Subcutaneous abdominal adipose tissue (tissue), 5 donors: ENCODE measurements around the gene AHDC1.

Experiments used
- H3K27ac ChIP-seq: one replicate; pipeline ENCODE4 v1.7.0; 2013; ENCODE audit warnings: low read depth, mild to moderate bottlenecking, inconsistent platforms, low read length, moderate library complexity
- H3K27me3 ChIP-seq, 5 donors: one replicate each; pipeline ENCODE4 v1.7.0; 2013; ENCODE audit warnings: low read length in 5 of 5, inconsistent platforms in 1 of 5; ENCODE audit not compliant: control insufficient read depth in 5 of 5, insufficient read depth in 4 of 5
- H3K36me3 ChIP-seq, 5 donors: one replicate each; pipeline ENCODE4 v1.7.0; 2013; ENCODE audit warnings: low read length in 5 of 5; ENCODE audit not compliant: control insufficient read depth in 5 of 5, insufficient read depth in 5 of 5
- H3K4me1 ChIP-seq, 5 donors: one replicate each; pipeline ENCODE4 v1.7.0; 2013; ENCODE audit warnings: low read length in 5 of 5, mild to moderate bottlenecking in 3 of 5, moderate library complexity in 1 of 5; ENCODE audit not compliant: control insufficient read depth in 5 of 5, insufficient read depth in 5 of 5
- H3K4me3 ChIP-seq, 5 donors: one replicate each; pipeline ENCODE4 v1.7.0; 2013; ENCODE audit warnings: low read length in 5 of 5, low read depth in 1 of 5
- H3K9ac ChIP-seq, 5 donors: one replicate each; pipeline ENCODE4 v1.7.0; 2013; ENCODE audit warnings: low read length in 5 of 5, mild to moderate bottlenecking in 4 of 5, moderate library complexity in 3 of 5
- H3K9me3 ChIP-seq, 5 donors: one replicate each; pipeline ENCODE4 v1.7.0; 2013; ENCODE audit warnings: low read length in 5 of 5; ENCODE audit not compliant: control insufficient read depth in 5 of 5
- donor health status: healthy.
- donor health status: healthy.
- donor health status: healthy.
- donor health status: healthy.
- donor health status: healthy.

The AHDC1 gene

DNA sequence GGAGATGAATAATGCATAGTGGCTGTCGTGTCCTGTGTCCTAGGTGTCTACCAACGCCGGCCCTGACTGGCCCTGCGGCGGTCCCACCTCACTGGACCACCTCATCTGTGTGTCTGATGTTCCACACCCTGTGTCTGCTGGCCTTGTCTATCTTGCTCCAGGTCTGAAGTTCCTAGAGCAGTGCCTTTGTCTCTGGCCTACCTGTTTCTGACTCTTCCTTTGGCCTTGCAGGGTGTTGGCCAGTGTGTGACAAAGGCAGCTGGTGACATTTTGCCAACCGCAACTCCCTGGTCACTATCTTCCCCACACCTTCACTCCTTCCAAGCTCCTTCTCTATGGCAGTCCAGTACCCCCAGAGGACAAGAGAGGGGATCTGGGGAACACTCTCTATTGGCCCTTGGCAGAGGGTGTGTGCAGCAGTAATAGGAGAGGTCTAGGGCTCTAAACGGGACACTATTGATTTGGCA lies 1.4 kb upstream of the AHDC1 start:
- H3K27me3 ChIP-seq = no peaks in the 10 kb centered on the region
- H3K27ac ChIP-seq = no peak overlapping the region
- H3K4me1 ChIP-seq = peaks cover 4 to 44% (median 28%) of the 10 kb centered on the region in 5 donors
- no peaks in the 10 kb centered on the region for H3K36me3 ChIP-seq
- H3K9me3 ChIP-seq = no peaks in the 10 kb centered on the region
- no peak overlapping the region for H3K4me3 ChIP-seq
- H3K9ac ChIP-seq = no peak overlapping the region

DNA sequence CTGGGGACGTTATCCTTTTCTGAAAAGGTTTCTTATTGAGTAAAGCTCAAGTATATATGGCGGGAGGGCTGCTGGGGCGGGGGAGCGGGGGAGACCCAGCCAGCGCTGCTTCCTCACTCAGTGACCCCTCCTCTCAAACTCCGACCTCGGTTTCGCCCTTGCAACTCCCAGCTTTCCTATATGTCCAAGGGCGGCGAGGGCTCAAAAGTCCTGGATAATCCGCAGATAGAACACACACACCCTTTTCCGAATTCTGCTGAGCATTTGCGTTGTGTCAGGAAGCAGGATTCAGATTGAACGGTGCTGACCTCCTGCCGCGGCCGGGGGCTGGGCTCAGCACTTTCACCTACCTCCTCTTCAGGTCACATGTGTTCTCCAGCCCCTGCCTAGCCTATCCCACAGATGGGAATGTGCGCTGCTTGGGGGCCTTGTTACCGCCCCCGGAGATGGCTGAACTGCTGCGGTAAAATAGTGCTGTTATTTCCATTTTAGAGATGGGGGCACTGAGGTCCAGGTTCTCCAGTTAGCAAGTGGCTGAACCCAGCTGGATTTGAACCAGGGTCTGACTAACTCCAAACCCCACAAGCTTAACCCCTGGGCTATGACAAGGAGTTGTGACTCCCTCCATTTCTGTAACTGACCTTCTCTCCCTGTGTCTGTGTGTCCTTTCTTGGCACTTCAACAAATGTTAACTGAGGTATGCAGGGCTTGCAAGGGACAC lies 795 bp upstream of the AHDC1 start:
- Histone ChIP-seq H3K4me1 (peaks cover 4 to 50% (median 34%) of the 10 kb centered on the region in 5 donors), H3K36me3 (no peaks in the 10 kb centered on the region), H3K27ac (no peak overlapping the region), H3K9me3 (no peaks in the 10 kb centered on the region), H3K27me3 (no peaks in the 10 kb centered on the region), H3K4me3 (peak overlapping the region; percentile 50 to 90 (median 73)), H3K9ac (no peak overlapping the region)

DNA sequence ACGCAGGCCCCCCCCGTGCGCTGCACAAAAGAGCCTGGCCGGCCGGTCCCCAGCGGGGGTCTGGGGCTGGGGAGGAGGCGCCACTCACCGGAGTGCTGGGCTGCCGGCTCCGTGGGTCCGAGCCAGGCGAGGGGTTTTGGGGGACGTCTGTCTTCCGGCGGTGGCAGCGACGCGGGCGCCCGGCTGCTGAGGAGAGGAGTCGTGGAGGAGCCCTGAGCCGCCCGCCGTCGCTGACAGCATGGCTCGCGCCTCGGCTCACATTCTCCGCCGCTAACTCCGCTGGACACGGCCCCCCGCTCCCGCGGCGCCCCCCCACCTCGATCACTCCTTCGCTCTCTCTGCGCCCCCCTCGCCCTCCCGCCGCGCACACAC lies 649 bp downstream of the AHDC1 start:
- peak overlapping the region; percentile 83 for H3K27ac ChIP-seq
- no peaks in the 10 kb centered on the region for H3K36me3 ChIP-seq
- H3K4me1 ChIP-seq = peaks cover 5 to 55% (median 46%) of the 10 kb centered on the region in 5 donors
- H3K27me3 ChIP-seq = no peaks in the 10 kb centered on the region
- no peaks in the 10 kb centered on the region for H3K9me3 ChIP-seq
- peak overlapping the region in 4 of 5 donors; percentile 73 to 90 (median 85) for H3K4me3 ChIP-seq
- H3K9ac ChIP-seq = peak overlapping the region in 4 of 5 donors; percentile 57 to 78 (median 70)

DNA sequence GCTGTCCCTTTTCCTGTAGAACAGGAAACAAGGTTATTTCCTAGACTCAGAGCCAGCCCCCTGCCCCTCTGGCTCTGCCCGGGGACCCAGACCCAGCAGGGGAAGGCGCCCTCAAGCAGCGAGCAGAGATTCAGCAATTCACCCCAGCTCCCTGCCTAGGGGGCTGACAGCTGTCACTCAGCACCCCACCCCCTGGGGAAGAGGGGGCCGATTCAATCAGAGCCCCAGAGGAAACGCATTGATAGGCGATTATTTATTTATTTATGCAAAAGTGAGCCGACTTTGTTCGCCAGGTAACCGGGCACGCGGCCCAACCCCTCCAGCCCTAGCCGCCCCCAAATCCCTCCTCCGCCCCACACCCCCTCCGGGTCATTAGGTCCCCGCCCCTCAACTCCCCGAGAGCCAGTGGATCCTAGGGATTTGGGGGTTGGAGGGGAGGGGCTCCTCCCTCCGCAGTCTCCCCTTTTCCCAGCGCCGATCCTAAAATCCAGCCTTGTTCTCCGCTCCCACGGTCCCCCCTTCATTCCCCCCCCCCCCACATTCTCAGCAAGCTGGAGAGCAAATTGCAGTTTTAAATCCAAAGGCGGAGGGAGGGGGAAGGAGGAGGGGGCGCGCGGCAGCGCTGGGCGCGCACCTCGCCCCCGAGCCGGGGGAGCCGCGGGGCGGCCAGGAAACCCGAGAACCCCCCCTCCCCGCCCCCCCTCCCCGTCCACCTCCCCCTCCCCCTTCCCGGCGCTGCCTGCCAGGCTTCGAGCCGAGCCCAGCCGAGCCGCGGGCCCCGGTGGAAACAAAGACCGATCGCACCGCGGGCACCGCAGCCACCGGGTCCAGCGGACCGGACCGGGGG lies 1.3 kb downstream of the AHDC1 start:
- H3K4me1 ChIP-seq = peaks cover 5 to 59% (median 50%) of the 10 kb centered on the region in 5 donors
- no peaks in the 10 kb centered on the region for H3K36me3 ChIP-seq
- no peaks in the 10 kb centered on the region for H3K27me3 ChIP-seq
- peak overlapping the region; percentile 86 for H3K27ac ChIP-seq
- H3K4me3 ChIP-seq = peak overlapping the region; percentile 40 to 90 (median 85)
- H3K9ac ChIP-seq = peak overlapping the region in 4 of 5 donors; percentile 69 to 78 (median 74)
- no peaks in the 10 kb centered on the region for H3K9me3 ChIP-seq

DNA sequence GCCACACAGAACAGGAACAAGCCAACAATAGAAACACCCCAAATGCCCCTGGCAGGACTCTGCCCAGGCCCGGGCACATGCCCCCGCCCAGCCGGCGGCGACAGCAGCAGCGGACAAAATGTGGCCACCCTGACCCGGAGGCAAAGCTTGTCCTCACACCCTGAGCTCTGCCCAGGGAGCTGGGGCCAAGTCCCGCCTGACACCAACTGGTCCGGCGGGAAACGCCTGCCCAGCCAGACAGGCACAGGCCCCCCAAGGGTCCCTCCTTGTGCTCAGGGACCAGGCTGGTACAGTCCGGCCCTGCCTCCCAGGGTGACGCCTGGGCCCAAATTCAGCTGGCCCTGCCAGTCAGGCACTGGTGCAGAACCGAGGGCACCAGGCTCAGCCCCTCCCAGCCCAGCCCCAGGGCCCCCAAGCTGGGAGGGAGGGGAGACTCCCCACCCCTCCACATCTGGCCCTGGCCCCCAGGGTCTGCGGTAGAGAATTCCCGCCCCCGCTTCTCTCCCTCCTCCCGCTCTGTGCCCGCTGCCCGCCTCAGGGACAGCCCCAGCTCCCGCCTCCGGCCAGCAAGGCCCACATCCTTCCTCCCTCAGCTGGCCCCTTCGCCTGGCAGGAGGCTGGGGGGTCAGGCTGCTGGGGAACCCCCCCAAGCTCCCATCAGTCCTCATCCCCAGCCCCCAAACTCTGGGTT lies 2.0 kb downstream of the AHDC1 start:
- no peaks in the 10 kb centered on the region for H3K27me3 ChIP-seq
- H3K27ac ChIP-seq = peak overlapping the region; percentile 86
- peaks cover 0 to 3% (median under 1%) of the 10 kb centered on the region in 5 donors for H3K36me3 ChIP-seq
- H3K4me3 ChIP-seq = peak overlapping the region; percentile 40 to 85 (median 63)
- no peaks in the 10 kb centered on the region for H3K9me3 ChIP-seq
- H3K4me1 ChIP-seq = peaks cover 5 to 66% (median 56%) of the 10 kb centered on the region in 5 donors
- peak overlapping the region; percentile 63 to 78 (median 69) for H3K9ac ChIP-seq

DNA sequence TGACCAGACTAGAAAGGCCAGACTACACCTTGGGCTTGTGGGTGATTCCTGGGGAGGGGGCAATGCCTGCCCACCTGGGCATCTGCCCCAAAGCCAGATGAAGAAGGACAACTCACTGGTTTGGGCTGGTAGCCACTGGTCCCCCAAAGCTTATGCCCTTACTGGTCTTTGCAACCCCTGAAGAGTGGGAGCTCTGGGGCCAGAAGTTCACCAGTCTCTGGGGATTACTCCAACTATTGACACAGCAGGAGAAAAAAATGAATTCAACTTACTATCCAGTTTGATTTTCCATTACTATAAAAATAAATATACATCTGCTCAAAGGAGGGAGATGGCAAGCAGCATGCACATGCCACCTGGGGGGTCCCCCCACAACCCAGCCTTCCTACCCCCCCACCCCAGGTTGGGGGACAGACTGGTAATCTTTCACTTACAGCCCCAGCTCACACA lies 2.6 kb downstream of the AHDC1 start:
- H3K27ac ChIP-seq = peak overlapping the region; percentile 86
- no peaks in the 10 kb centered on the region for H3K27me3 ChIP-seq
- no peaks in the 10 kb centered on the region for H3K9me3 ChIP-seq
- H3K4me1 ChIP-seq = peaks cover 8 to 69% (median 61%) of the 10 kb centered on the region in 5 donors
- H3K36me3 ChIP-seq = peaks cover 0 to 3% (median 2%) of the 10 kb centered on the region in 5 donors
- H3K4me3 ChIP-seq = peak overlapping the region in 3 of 5 donors; percentile 63 to 85 (median 73)
- peak overlapping the region; percentile 63 to 78 (median 69) for H3K9ac ChIP-seq

DNA sequence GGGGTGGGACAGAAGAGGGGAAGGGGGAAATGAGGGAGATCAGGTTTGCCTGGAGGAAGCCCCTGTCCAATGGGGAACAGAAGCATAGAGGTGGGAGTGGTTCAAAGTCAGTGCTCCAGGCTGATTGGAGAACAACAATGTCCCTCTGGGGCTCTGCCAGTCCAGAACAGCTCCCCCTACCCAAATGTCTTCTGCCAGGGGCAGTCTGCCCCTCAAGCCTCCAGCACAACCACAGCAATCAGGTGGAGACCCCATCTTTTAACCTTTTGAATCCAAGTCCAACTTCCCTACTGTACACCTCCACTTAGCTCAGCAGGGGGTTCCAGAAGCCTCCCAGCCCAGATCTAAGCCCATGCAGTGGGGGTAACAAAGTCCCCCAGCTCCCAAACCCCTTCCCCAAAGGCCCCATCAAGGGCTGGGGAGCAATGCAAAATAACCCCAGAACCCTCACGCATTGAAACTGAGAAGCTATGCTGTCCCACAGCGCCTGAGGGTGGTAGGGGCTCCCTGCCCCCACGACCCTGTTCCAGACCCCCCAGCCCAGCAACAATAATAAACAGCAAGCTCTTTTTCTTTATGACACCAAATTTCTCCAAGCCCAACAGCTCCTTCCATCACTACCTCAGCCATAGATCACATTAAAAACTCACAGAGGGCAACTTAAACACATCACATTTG lies 3.3 kb downstream of the AHDC1 start:
- Histone ChIP-seq H3K9me3 (no peaks in the 10 kb centered on the region), H3K4me1 (peaks cover 9 to 76% (median 68%) of the 10 kb centered on the region in 5 donors), H3K36me3 (peaks cover 0 to 9% (median 6%) of the 10 kb centered on the region in 5 donors), H3K27me3 (no peaks in the 10 kb centered on the region), H3K4me3 (no peak overlapping the region), H3K27ac (peak overlapping the region; percentile 86), H3K9ac (no peak overlapping the region)

DNA sequence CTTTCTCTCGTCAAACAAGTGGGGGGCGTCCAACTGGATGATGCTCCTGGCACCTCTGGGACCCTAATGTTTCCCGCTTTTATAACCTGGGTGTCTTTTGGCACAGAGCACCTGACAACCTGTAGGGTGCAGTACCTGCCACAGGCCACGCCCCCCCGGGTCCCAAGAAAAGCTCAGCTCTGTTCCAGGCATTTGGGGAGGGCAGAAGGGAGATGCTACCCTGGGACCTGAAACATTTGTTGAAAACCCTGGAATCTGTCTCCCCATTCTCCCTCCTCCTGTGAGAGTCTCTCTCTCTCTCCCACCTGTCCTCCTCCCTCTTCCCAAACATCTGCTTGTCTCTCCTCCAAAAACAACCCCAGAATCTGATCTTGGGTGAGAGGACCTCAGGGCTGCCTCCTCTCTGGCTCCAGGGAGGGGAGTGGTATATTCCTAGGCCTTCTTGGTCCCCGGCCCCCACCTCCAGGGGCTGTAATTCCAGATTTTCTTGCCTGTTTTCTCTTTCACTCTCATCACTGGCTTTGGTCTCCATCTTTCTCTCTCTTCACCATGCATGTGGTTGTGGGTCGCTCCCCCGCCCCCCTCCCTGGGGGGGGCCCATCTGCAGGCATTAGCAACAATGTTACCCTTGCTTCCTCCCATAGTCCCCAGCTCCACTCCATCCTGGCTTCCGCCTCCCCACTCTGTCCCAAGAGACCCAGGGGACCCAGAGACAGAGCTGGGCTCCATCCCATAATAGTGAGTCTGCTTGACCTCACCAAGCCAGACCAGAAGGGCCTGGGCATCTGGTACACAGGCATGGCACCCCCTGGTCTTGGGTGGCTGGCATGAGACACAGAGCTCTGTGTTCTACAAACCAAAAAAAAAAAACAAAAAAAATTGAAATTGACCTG lies 4.1 kb downstream of the AHDC1 start:
- peak overlapping the region in 1 of 5 donors; percentile 17 for H3K9ac ChIP-seq
- H3K36me3 ChIP-seq = peaks cover 0 to 15% (median 7%) of the 10 kb centered on the region in 5 donors
- H3K4me3 ChIP-seq = no peak overlapping the region
- peak overlapping the region; percentile 50 for H3K27ac ChIP-seq
- no peaks in the 10 kb centered on the region for H3K27me3 ChIP-seq
- no peaks in the 10 kb centered on the region for H3K9me3 ChIP-seq
- H3K4me1 ChIP-seq = peaks cover 9 to 81% (median 75%) of the 10 kb centered on the region in 5 donors
